ENCODE data around the gene TFB2M. TPM values are rescaled to one million over a fixed set of nuclear protein-coding genes. Genes with fewer than 3 reads are reported as not detected.

TFB2M gene
- total RNA-seq, 3 donors from 2014 or later (not counting 1 experiment from before 2014, with no cell fraction given) = 13.4 to 15.1 (median 15.1) TPM

DNA sequence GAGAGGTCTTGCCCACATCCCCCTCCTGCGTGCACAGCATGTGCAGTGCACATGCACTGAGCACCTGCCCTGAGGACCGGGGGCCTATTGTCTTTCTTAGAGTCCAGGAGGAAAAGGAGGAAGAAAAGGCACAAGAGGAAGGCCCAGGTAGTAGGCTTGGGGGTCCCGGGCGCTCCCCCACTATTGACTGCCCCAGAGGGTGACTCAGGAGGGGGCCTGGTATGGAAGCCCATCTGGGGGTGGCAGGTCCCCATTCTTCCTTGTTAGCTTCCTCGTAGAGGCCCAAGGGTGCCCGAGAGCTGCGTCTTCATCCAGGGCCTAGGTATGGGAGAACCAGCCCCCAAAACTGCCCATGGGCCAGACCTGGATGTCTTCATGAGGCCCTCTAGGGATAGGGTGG, 54.9 kb downstream of the TFB2M start:
- Mint-ChIP-seq H3K27ac (no peak overlapping the region), H3K4me3 (no peak overlapping the region), H3K4me1 (peaks cover 9 to 12% of the 10 kb centered on the region in 2 donors), H3K27me3 (ENCODE audit: low read depth in 2 of 2) (no peaks in the 10 kb centered on the region), H3K9me3 (no peaks in the 10 kb centered on the region), H3K36me3 (no peaks in the 10 kb centered on the region)
- no peak overlapping the region for H3K4me3 ChIP-seq (ENCODE audit: low read length)
- H3K27ac ChIP-seq (ENCODE audit: low read length) = no peak overlapping the region
- no peaks in the 10 kb centered on the region for H3K36me3 ChIP-seq (ENCODE audit: control insufficient read depth, insufficient read depth, low read length)
- TF ChIP-seq, protein P1, sequence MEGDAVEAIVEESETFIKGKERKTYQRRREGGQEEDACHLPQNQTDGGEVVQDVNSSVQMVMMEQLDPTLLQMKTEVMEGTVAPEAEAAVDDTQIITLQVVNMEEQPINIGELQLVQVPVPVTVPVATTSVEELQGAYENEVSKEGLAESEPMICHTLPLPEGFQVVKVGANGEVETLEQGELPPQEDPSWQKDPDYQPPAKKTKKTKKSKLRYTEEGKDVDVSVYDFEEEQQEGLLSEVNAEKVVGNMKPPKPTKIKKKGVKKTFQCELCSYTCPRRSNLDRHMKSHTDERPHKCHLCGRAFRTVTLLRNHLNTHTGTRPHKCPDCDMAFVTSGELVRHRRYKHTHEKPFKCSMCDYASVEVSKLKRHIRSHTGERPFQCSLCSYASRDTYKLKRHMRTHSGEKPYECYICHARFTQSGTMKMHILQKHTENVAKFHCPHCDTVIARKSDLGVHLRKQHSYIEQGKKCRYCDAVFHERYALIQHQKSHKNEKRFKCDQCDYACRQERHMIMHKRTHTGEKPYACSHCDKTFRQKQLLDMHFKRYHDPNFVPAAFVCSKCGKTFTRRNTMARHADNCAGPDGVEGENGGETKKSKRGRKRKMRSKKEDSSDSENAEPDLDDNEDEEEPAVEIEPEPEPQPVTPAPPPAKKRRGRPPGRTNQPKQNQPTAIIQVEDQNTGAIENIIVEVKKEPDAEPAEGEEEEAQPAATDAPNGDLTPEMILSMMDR (IDR thresholded peaks at IDR 0.05) = no peak
- H3K27me3 ChIP-seq (ENCODE audit: control insufficient read depth, insufficient read depth, low read length) = no peaks in the 10 kb centered on the region
- WGBS (ENCODE audit: insufficient coverage) = 93% methylated on average over 7 of the region's 7 CpGs
- intact Hi-C loops (cut with micrococcal nuclease) = no loop called here
- DNase-seq = no peak
- peaks cover 10% of the 10 kb centered on the region for H3K4me1 ChIP-seq (ENCODE audit: control insufficient read depth, insufficient read depth, low read length)
- H3K9me3 ChIP-seq (ENCODE audit: control insufficient read depth, insufficient read depth, low read length) = peaks cover 17% of the 10 kb centered on the region
- no peak for ATAC-seq

DNA sequence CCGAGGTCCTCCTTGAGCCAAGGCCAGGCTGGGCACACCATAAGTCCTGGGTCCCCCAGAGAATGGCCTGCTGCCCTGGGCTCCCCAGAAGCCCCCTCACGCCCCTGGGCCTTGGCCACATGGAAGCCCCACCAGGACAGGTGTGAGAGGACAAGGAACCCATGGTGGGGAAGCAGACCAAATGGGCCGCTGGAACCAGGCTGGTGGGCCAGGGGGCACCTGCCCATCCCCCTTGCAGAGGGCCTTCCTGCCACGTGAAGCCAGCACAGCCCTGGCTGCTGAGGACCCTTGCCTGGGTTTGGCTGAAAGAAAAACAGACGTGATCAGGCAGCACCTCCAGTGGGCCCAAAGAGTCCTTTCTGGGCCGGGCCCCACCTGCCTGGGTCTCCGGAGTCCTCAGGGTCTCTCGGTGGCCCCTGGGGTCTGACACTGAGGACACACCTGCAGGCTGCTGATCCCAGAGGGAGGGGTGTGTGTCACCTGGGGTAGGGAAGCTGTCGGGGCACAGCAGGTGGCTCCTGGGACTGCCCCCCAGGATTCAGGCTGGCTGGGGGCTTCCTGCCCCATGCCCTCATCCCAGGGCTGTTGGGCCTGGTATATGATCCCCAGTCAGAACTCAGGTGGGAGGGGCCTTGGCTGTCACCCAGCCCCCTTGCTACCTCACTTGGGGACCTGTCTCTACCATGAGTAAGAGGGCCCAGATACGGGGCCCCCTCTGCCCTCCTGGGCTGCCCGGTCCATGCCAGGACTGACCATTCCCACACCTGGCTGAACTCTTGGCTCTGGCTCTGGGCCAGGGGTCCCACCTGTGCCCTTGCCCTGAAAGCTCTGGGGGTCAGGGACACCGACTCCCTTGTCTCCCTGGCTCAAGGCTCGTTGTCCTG, 55.7 kb downstream of the TFB2M start:
- no peak overlapping the region for H3K27ac ChIP-seq (ENCODE audit: low read length)
- peaks cover 9% of the 10 kb centered on the region for H3K9me3 ChIP-seq (ENCODE audit: control insufficient read depth, insufficient read depth, low read length)
- H3K27me3 Mint-ChIP-seq (ENCODE audit: low read depth in 2 of 2) = no peaks in the 10 kb centered on the region
- intact Hi-C loops (cut with micrococcal nuclease) = no loop called here
- no peaks in the 10 kb centered on the region for H3K36me3 Mint-ChIP-seq
- ATAC-seq (no peak), DNase-seq (no peak)
- TF ChIP-seq, protein P1 (IDR thresholded peaks at IDR 0.05) = no peak
- no peaks in the 10 kb centered on the region for H3K36me3 ChIP-seq (ENCODE audit: control insufficient read depth, insufficient read depth, low read length)
- no peaks in the 10 kb centered on the region for H3K27me3 ChIP-seq (ENCODE audit: control insufficient read depth, insufficient read depth, low read length)
- peaks cover 13% of the 10 kb centered on the region for H3K4me1 ChIP-seq (ENCODE audit: control insufficient read depth, insufficient read depth, low read length)
- no peak overlapping the region for H3K27ac Mint-ChIP-seq
- no peak overlapping the region for H3K4me3 Mint-ChIP-seq
- H3K4me1 Mint-ChIP-seq = peaks cover 17 to 20% of the 10 kb centered on the region in 2 donors
- H3K9me3 Mint-ChIP-seq = no peaks in the 10 kb centered on the region
- no peak overlapping the region for H3K4me3 ChIP-seq (ENCODE audit: low read length)
- 85% methylated on average over 13 of the region's 13 CpGs for WGBS (ENCODE audit: insufficient coverage)

DNA sequence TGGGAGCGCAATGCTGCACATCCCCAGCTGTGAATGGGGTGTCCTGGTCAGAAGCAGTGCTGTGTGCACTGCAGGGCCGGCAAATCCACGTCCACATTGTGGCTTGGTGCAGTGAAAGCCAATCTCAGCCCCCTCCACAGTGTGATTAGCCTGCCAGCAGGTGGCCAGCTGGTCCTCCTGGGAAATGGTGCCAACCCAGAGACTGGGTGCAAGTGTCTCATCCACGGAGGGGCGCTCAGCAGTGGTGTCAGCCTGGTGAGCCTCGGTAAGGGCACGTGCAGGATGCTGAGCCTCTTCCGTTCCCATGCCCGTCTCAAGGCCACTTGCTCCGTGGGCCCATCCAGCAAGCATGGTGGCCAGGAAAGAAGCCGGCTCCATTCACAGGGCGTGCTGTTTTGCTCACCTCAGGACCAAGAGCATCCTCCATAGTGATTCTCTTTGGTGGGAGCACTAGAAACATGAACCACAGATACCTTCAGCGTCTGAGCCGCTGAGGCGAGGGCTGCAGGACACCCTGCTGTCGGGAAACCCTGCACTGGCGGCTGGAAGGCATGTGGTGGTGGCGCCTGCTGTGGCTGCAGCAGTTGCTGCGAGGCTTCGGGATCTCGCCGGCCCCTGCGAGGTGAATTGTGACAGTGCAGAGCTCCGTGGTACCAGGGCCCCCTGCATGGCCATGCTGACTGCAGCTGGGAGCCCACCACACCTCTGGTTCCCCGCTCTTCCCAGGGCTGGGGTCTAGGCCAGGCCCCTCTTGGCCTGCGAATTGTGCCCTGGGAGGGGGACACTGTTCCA, 57.0 kb downstream of the TFB2M start:
- intact Hi-C loops (cut with micrococcal nuclease) = no loop called here
- DNase-seq (no peak), ATAC-seq (no peak)
- Mint-ChIP-seq H3K27me3 (ENCODE audit: low read depth in 2 of 2) (no peaks in the 10 kb centered on the region), H3K27ac (no peak overlapping the region), H3K9me3 (no peaks in the 10 kb centered on the region), H3K4me1 (peaks cover 17 to 24% of the 10 kb centered on the region in 2 donors), H3K36me3 (no peaks in the 10 kb centered on the region), H3K4me3 (no peak overlapping the region)
- 92% methylated on average over 26 of the region's 26 CpGs for WGBS (ENCODE audit: insufficient coverage)
- Histone ChIP-seq H3K27me3 (ENCODE audit: control insufficient read depth, insufficient read depth, low read length) (no peaks in the 10 kb centered on the region), H3K4me3 (ENCODE audit: low read length) (no peak overlapping the region), H3K27ac (ENCODE audit: low read length) (no peak overlapping the region), H3K9me3 (ENCODE audit: control insufficient read depth, insufficient read depth, low read length) (no peaks in the 10 kb centered on the region), H3K36me3 (ENCODE audit: control insufficient read depth, insufficient read depth, low read length) (no peaks in the 10 kb centered on the region), H3K4me1 (ENCODE audit: control insufficient read depth, insufficient read depth, low read length) (peaks cover 13% of the 10 kb centered on the region)
- TF ChIP-seq, protein P1 (IDR thresholded peaks at IDR 0.05) = no peak
